ENCODE results near the gene USP54.

The USP54 gene

DNA sequence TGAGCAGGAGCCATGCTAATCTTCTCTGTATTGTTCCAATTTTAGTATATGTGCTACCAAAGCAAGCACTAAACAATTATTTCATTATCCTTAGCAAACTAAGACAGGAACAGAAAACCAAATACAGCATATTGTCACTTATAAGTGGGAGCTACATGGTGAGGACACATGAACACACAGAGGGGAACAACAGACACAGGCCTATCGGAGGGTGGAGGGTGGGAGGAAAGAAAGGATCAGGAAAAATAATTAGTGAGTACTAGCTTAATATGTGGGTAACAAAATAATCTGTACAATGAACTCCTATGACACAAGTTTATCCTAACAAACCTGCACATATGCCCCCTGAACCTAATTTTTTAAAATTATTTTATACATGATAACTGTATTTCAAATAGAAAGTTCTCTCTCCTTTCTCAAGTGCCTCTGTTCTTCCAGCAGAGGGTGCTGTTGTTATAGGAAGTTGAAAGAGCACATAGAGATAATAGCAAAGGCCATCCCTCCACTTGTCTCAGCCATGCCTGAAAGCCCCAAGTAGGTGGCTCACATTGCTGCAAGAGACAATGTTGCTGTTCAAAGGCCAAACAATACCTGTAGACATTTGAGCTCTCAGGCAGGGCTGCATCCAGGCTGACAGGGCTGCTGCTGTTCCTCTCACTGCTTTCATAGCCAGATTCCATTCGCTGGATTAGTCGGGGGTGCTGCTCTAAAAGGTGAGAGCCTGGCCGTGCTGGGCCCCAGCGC, 61.9 kb downstream of the USP54 start:
- in situ Hi-C loops (cut with MboI; ENCODE audit: low sequenced_read_pairs) = no loop called here

DNA sequence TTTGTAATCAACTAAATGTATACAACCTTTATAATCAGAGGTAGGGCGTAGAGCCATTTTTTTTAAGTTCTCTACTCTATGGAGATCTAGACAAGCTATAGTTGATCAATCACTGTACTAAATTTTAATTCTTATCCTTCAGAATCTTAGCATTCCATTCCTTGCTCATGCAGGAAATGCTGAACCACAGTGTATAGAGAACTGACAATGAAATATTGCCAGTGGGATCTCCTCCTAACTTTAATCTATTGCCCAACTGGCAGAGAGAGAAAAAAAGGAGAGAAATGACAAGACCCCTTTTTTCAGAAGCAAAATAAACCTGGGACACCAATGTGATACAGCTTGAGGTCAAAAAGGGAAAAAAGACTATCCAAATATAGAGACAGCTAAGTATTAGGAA, 68.9 kb downstream of the USP54 start:
- in situ Hi-C loops (cut with MboI; ENCODE audit: low sequenced_read_pairs) = no loop called here

DNA sequence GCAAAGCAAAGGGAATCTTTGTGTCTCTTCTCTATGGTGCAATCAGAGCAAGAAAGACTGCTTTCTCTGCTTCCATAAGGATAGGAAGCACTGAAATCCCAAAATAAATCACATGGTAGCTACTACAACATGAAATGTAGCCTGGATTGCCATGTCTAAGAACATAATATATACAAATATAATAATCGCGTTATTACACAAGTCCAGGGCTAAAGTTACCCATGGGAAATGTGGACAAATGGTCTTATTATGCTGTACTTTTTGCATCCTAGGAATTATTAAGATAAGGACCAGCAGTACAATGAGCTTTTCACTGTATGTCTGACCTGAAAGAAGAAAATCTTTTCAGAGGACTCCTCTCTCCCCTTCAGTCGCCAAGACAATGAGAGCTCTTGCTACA, 71.8 kb downstream of the USP54 start:
- in situ Hi-C loops (cut with MboI; ENCODE audit: low sequenced_read_pairs) = no loop called here

DNA sequence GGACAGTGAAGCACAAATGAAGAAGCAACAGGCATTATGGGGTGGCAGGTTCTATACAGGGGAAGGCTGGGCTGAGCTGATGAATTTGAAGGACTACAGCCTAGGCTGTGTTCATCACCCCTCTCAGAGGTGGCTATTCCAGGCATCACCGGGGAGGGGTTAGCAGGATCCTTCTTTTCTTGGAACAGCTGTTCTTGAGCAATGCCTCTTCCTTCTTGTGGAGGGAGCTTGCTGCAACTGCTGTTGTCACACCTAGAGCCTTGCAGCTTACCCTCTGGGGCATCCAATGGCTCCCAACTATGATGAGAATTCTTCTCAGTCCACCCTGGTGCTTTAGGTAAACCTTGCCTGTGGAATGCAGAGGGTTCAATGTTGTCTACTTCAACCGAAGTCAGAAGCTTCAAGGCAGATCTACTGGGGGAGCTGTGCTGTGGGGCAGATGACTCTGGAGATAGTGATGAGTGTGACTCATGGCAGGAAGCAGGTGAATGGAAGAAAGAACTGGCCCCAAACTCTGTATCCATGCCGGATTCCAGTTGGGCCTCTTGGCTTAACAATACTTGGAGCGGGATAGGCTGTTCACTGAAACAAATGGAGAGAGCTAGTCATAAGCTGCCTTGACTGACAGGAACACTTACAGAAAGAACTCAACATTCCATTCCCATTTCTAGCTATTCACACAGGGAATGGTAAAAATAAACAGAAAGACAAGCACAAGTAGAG, 73.8 kb downstream of the USP54 start:
- in situ Hi-C loops (cut with MboI; ENCODE audit: low sequenced_read_pairs) = no loop called here

DNA sequence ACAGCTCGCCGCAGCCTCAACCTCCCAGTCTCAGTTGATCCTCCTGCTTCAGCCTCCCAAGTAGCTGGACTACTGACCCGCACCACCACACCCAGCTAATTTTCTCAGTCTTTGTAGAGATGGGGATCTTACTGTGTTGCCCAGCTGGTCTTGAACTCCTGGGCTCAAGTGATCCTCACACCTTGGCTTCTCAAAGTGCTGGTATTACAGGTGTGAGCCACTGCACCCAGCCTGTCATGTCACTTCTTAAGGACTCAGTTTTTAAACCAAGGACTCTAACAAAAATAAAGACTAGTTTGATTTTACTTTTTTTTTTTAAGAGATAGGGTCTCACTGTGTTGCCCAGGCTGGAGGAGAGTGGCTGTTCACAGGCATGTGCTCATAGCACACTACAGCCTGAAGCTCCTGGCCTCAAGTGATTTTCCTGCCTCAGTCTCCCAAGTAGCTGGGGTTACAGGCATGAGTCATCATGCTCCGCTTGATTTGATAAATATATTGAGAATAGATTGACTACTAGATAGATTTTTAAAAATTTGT, 78.9 kb downstream of the USP54 start:
- in situ Hi-C loops (cut with MboI; ENCODE audit: low sequenced_read_pairs) = no loop called here

DNA sequence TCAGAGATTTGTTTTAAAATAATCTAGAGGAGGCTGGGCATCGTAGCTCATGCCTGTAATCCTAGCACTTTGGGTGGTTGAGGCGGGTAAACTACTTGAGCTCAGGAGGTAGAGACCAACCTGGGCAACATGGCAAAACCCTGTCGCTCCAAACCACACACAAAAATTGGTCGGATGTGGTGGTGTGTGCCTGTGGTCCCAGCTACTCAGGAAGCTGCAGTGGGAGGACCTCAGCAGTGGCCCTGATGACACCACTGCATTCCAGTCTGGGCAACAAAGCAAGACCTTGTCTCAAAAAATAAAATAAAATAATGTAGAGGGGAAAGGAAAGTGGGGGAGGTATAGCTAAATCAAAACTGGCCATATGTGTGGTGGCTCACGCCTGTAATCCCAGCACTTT, 81.4 kb downstream of the USP54 start:
- in situ Hi-C loops (cut with MboI; ENCODE audit: low sequenced_read_pairs) = no loop called here

DNA sequence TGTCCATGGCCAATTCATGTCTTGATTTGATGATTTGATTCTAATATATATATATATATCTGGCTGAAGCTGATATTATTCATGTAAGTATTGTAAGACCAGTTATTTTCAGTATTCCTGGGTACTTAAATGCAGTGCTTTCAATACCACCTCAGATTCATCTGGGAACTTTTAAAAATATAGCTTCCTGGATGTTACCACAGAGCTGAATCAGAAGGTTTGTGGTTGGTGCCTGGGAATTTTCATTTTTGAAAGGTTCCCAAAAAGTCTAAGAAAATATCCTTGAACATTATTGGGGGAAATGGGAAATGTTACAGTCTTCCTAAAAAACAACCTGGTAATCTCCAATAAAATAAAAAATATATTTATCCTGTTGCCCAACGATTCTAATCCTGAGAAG, 84.7 kb downstream of the USP54 start:
- in situ Hi-C loops (cut with MboI; ENCODE audit: low sequenced_read_pairs) = no loop called here

DNA sequence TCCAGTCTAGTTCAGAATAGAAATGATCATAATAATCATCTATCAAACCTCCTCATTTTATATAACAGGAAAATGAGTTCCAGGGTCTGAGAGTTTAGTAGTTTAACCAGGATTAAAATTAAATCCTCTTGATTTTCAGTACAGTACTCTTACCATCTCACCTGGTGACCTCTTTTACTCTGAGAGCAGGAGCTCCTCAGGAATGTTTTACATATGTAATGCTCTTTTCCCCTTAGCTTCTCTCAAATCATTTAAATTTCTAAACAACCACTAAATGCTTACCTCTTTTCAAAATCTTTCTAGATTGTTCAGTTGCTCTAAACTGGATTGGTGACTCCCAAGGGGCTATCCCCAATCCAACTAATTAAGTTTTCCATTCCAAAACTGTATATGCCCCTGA, 85.1 kb downstream of the USP54 start:
- in situ Hi-C loops (cut with MboI; ENCODE audit: low sequenced_read_pairs) = no loop called here

DNA sequence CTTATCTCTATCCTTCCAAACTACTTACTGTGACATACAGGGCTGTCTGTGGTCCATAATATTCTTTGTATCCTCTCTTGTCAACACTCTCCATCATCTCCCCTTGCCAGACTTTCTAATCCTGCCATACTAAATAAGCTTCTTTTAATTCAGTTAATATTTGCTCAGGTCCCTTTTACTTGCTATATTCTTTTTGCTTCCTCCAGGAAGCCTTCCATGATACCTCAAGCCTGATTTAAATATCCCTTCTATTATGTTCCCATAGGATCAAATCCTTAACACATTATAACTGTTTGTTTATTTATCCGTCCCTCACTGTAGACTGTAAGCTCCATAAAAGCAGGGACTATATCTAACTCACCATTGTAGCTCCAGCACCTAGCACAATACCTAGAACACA, 88.1 kb downstream of the USP54 start:
- in situ Hi-C loops (cut with MboI; ENCODE audit: low sequenced_read_pairs) = no loop called here

DNA sequence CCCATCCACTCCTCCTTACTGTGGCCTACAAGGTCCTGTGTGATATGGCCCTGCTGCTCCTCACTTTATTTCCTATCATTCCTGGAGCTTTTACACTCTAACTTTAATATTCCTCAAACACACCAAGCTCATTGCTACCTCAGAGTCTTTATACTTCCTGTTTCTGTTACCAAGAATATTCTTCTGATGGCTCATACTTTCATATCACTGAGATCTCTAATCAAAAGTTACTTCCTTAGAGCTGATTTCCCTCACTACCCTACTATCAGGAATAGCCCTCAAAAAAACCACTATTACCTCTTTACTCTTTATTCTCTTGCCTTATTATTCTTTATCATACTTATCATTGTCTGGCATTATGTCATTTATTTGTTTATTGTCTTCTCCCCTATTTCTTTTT, 89.5 kb downstream of the USP54 start:
- in situ Hi-C loops (cut with MboI; ENCODE audit: low sequenced_read_pairs) = no loop called here

DNA sequence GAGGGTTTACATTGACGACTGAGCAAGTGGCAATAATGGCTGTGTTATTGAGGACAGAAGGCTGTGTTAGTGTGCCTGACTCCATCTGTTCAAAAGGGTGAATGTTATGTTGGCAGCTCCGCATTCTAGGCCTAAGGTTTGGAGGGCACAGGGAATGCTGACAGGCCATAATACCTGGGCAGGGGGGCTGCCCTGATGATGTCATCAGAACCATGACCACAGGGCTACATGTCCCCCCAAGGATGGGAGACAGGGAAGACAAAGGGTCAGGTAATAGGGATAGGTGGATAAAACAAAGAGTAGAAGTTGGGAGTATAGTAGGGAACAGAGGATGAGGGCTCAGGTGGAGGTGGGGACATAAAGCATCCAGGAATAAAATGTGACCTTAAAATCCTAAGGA, 93.5 kb downstream of the USP54 start:
- in situ Hi-C loops (cut with MboI; ENCODE audit: low sequenced_read_pairs) = no loop called here

DNA sequence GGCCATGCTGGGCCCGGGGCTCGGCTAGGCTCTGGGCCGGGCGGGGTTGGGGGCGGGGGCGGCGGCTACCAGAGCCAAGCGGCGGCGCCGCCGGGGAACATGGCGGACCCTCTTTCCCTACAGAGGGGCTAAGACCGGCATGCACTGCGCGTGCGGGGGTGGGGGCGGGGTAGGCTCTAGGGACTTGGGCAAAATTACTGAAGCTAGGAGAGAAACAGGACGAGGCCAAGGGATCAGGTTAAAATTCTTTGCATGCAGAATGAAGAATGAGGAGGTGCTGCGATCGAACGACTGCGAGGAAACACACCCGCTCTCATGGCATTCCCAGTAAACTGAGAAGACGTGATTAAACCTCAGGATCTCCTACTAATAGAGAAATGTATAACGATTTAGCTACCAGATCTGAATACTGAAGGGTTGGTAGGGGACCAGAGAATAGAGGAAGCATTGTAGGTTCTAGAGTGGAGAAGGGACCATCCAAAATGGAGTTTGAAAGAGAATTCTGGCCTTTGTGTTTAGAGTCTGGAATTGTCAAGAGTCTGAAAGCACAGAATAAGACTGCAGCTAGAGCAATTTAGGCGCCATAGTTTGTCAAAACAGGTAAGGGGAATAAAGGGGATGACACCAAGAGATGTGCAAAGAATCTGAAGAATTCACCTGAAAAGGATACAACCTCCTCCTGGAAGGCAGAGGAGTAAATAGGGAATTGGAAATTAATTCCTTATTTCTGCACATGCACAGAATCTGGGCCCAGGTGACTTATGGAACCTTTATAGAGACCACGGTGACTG, 95.1 kb downstream of the USP54 start, which contains the start of gene PPP3CB:
PPP3CB (minus strand) TSS at position 141 of the 791 bp plus-strand sequence; CDS start at position 6, 135 bp downstream.
- in situ Hi-C loops (cut with MboI; ENCODE audit: low sequenced_read_pairs) = no loop called here

DNA sequence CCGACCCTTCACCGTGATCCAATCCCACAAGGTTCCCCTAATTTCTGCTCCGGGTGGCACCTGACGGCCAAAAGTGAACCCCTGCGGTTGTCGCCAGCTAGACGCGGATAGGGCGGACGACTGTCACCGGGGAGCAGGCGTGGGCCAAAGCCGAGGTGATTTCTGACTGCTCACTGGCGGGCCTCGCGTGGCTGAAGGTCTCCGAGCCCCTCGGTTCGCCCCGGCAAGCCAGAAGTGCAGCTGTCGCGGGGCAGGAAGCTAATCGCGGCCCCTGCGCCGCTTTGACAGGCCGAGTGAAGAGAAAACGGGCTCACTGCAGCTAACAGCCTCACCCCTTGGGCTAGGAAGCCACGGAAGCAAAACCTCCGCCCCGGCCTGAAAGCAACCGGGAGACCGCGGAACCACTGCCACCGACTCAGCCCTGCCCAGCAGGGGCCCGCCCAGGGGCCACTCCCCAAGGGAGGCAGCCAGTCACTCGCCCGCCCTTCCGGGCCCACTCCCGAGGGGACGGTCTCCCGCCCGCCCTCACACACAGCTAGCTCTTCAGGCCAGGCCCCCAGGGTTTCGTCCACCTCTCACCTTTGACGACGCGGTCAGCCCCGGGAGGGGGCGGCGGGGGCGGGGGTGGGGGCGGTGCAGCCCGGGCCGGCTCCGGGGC, 95.8 kb downstream of the USP54 start:
- in situ Hi-C loops (cut with MboI; ENCODE audit: low sequenced_read_pairs) = no loop called here

DNA sequence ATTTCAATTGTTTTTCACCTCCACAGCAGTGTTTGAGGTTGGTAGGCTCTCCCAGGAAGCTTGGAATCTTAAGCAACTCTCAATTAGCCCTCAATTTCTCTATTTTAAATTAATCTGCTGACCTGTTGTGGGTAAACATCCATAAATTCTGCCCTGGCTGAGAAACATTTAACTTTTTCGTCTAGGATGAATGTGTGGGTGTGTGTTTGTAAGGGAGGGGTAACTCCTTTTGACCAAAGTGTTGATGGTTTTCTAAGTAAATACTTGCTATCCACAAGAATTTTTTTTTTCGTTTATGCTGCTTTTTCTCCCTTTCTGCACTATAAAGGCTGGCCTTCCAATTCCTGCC, 96.3 kb downstream of the USP54 start:
- in situ Hi-C loops (cut with MboI; ENCODE audit: low sequenced_read_pairs) = no loop called here

DNA sequence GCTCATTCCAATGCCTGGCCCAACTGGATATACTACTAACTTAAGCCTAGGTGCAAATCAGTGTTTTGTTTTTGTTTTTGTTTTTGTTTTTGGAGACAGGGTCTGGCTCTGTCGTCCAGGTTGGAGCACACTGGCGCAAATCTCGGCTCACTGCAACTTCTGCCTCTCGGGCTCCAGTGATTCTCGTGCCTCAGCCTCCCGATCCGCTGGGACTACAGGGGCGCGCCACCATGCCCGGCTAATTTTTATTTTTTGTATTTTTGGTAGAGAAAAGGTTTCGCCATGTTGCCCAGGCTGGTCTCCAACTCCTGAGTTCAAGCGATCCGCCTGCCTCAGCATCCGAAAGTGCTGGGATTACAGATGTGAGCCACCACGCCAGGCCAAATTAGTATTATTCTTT, 96.9 kb downstream of the USP54 start:
- in situ Hi-C loops (cut with MboI; ENCODE audit: low sequenced_read_pairs) = no loop called here

DNA sequence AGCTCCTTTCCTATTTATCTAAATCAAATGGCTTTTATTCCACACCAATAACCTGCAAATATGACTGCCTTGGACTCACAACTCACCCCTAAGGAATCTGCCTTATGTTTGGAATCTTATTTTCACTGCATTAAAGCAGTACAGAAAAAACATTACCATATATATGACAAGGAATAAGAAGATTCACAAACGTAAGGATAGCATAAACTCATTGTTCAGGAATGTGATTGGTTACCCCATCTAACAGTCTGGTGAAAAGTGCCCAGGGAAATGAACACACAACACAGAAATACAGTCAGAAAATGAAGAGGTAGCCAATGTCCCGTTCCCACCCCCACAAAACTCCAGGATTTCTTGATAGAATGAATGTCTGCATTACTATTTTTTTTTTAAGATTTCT, 97.4 kb downstream of the USP54 start:
- in situ Hi-C loops (cut with MboI; ENCODE audit: low sequenced_read_pairs) = no loop called here

DNA sequence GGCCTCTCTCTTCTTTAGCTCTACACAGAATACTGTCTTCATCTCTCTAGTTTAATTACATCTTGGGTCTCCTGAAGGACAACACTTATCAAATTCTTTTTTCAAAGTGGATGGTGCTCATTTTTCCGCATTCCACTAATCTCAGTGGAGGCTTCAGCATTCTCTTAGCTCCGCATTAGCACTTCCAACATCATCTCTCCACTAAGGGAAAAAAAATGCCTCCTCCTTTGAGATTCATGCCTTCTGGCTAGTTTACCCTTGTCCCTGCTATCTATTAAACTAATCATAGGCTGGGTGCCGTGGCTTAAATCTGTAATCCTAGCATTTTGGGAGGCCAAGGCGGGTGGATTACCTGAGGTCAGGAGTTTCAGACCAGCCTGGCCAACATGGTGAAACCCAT, 104.5 kb downstream of the USP54 start:
- in situ Hi-C loops (cut with MboI; ENCODE audit: low sequenced_read_pairs) = no loop called here

DNA sequence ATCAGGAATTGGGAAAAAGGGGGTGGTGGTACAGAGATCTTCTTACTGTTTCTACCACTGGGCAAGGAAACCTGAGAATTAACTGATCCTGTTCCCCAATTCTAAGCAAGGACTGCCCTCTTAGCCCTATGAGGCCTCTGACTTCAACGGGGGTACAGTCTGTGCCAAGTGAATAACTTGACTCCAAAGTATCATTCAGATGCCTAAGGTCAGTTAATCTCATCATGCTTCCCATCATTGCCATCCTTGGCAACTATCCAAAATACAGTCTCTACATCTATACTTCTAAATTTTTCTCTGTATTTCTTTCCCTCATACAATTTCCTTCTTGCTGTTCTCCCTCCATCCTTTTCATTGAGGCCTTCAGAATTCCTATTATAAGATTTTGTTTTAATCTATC, 105.8 kb downstream of the USP54 start:
- in situ Hi-C loops (cut with MboI; ENCODE audit: low sequenced_read_pairs) = no loop called here

DNA sequence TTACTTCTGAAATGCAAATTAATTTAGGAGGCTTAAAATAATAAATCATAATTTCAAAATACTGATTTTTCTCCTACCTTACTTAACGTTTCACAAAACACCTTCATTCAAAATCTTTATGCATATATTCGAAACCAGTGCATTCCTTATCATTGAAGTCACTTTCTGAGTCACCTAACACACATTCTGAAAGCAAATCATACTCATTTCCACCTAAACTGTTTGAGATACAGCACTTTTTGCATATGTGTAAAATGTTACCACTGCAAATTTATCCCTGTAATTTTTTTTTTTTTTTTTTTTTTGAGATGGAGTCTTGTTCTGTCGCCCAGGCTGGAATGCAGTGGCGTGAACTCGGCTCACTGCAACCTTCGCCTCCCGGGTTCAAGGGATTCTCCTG, 111.0 kb downstream of the USP54 start:
- in situ Hi-C loops (cut with MboI; ENCODE audit: low sequenced_read_pairs) = no loop called here

DNA sequence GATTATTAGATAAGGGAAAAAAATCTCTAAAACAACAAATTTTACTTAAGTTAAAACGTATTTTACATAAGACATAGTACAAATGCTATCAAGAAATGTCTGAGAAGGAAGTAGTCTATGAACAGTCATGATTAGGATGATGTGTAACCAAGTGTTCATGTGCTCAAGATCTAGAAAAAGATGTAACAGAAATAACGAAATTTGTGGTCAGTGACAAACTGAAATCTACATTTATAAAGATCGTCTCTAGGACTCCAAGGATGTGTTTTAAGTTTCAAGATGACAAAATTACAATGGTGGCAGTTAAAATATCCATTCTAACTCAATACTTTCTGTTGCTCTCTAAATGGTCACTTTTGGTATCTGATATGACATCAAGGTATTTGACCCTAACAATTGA, 112.5 kb downstream of the USP54 start:
- in situ Hi-C loops (cut with MboI; ENCODE audit: low sequenced_read_pairs) = no loop called here

DNA sequence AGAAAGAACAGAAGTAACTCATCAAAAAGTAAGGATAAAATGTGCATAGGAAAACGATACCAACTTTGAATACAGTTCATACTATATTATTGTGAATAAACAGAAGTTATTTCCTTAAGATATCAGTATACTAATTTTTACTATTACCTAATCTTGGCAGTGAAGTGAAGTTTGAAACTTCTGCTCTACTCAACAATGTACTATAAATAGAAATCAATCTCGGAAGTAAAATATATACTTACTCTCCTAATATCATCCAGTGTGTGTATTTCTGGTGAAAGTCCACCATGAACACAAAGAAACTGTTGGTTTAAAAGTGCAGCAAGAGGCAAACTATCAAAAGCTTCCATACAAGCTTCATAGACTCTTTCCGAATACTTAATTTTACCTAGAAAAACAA, 119.9 kb downstream of the USP54 start:
- in situ Hi-C loops (cut with MboI; ENCODE audit: low sequenced_read_pairs) = no loop called here

Measured in HL-60/S4 treated with phorbol 12-myristate 13-acetate at 8.2 ng/mL for 4 days and 3 days (cell line).